Mammary epithelial cell (primary cell): Measurements from ENCODE around the gene SSBP2.

ENCODE experiments used
- CTCF ChIP-seq, 2 donors: IDR thresholded peaks in 1 of 2; conservative IDR thresholded peaks in 1 of 2; 2 replicates each; pipeline ENCODE4 v1.5.1; 2011 to 2012; ENCODE audit warnings: inconsistent platforms in 2 of 2, low read length in 2 of 2, mild to moderate bottlenecking in 2 of 2, control low read depth in 1 of 2, low read depth in 1 of 2; ENCODE audit not compliant: insufficient read depth in 1 of 2; ENCODE audit errors: extremely low read depth in 1 of 2
- EZH2 ChIP-seq: IDR thresholded peaks from 2 replicates; pipeline ENCODE4 v1.6.1; 2012; ENCODE audit warnings: low read length, inconsistent platforms, borderline replicate concordance

GRCh38 chr5:81786496-81786895 lies 35.6 kb upstream of the SSBP2 start:
- TF ChIP-seq CTCF (conservative IDR thresholded peaks at IDR 0.05 in 1 of 2, IDR thresholded peaks at IDR 0.05 in 1 of 2; ENCODE audit: extremely low read depth in 1 of 2, insufficient read depth in 1 of 2, low read depth in 1 of 2, low read length in 2 of 2) (no peak), EZH2 (no peak)
